ENCODE data around the gene MAP3K5.

Gene MAP3K5

DNA sequence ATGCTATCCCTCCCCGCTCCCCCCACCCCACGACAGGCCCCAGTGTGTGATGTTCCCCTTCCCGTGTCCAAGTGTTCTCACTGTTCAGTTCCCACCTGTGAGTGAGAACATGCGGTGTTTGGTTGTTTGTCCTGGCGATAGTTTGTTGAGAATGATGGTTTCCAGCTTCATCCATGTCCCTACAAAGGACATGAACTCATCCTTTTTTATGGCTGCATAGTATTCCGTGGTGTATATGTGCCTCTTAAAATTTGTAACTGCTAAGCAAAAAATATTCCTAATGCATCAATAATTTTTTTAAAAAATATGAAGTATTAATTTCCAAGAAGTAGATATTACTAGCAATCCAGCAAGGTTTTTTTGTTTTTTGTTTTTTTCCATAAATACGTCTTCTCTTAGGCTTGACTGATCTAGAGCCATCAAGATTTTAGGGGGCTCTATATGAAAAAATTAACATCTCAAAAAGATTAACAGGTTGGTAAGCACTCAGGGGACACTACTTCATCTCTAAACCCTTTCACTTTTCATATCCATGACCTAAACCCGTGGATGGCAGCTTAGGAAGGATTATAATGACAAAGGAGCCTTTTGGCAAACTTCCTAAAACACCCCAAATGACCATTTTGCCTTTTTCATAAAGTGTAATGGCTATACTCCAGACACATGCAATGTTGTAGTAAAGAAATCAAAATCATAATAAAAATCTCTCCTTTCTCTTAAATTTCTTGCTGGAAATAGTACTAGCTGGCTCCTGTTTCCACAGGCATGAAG, 256.2 kb downstream of the MAP3K5 start:
- TF ChIP-seq, protein P1, sequence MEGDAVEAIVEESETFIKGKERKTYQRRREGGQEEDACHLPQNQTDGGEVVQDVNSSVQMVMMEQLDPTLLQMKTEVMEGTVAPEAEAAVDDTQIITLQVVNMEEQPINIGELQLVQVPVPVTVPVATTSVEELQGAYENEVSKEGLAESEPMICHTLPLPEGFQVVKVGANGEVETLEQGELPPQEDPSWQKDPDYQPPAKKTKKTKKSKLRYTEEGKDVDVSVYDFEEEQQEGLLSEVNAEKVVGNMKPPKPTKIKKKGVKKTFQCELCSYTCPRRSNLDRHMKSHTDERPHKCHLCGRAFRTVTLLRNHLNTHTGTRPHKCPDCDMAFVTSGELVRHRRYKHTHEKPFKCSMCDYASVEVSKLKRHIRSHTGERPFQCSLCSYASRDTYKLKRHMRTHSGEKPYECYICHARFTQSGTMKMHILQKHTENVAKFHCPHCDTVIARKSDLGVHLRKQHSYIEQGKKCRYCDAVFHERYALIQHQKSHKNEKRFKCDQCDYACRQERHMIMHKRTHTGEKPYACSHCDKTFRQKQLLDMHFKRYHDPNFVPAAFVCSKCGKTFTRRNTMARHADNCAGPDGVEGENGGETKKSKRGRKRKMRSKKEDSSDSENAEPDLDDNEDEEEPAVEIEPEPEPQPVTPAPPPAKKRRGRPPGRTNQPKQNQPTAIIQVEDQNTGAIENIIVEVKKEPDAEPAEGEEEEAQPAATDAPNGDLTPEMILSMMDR (IDR thresholded peaks at IDR 0.05; ENCODE audit: insufficient read depth, low read depth, low read length, missing control alignments) = no peak
- H3K4me3 ChIP-seq (ENCODE audit: low read length) = no peak overlapping the region
- DNase-seq (ENCODE audit: low read depth) = no peak

DNA sequence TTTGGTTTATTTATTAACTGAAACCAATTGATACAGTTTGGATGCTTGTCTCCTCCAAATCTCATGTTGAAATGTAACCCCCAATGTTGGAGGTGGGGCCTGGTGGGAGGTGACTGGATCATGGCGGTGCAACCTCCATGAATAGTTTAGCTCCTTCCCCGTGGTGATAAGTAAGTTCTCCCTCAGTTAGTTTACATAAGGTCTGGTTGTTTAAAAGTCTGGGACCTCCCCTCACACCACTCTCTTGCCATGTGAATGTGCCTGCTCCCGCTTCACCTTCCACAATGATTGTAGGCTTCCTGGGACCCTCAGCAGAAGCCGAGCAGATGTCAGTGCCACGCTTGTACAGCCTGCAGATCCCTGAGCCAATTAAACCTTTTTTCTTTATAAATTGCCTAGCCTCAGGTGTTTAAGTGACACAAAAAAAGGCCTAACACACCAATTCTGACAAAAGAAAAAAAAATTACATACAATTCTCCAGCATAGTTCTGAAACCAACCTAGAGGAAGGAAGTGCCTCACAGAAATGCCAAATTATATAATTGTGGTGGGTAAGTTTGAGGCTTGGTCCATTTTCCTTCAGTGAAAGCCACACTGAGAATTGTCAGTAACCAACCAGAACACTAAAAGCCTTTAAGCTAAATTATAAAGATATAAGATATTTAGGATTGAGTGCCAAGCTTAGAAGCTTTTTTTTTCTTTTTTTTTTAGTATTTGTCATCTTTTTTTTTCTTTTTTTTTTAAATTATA, 257.1 kb downstream of the MAP3K5 start:
- no peak for DNase-seq (ENCODE audit: low read depth)
- TF ChIP-seq, protein P1 (IDR thresholded peaks at IDR 0.05; ENCODE audit: insufficient read depth, low read depth, low read length, missing control alignments) = no peak
- no peak overlapping the region for H3K4me3 ChIP-seq (ENCODE audit: low read length)

DNA sequence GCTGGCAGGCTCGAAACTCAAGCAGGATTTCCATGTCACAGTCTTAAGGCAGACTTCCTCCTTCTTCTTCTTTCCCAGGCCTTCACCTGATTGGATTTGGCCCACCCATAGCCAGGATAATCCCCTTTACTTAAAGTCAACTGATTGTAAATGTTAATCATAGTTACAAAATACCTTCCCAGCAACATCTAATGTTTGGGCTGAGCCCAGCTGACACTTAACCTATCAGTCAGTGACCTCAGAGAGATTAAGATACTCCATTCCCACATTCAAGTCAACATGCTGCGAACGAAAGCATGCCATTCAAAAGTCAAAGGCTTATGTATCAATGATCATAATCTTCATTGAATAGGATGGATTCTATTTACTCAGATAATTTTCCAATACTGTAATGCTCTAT, 258.0 kb downstream of the MAP3K5 start:
- no peak overlapping the region for H3K4me3 ChIP-seq (ENCODE audit: low read length)
- DNase-seq (ENCODE audit: low read depth) = no peak
- TF ChIP-seq, protein P1 (IDR thresholded peaks at IDR 0.05; ENCODE audit: insufficient read depth, low read depth, low read length, missing control alignments) = no peak

DNA sequence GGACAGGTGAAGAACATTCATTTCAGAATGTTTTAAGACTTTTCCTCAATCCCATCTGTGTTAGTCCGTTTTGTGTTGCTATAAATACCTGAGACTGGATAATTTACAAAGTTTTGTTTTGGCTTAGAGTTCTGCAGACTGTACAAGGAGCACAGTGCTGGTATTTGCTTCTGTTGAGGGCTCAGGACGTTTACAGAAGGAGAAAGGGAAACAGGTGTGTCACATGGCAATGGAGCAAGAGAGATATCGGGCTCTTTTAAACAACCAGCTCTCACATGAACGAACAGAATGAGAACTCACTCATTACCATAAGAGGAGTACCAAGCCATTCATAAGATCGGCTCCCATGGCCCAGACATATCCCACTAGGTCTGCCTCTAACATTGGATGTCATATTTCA, 258.8 kb downstream of the MAP3K5 start:
- DNase-seq (ENCODE audit: low read depth) = no peak
- TF ChIP-seq, protein P1 (IDR thresholded peaks at IDR 0.05; ENCODE audit: insufficient read depth, low read depth, low read length, missing control alignments) = no peak
- H3K4me3 ChIP-seq (ENCODE audit: low read length) = no peak overlapping the region

DNA sequence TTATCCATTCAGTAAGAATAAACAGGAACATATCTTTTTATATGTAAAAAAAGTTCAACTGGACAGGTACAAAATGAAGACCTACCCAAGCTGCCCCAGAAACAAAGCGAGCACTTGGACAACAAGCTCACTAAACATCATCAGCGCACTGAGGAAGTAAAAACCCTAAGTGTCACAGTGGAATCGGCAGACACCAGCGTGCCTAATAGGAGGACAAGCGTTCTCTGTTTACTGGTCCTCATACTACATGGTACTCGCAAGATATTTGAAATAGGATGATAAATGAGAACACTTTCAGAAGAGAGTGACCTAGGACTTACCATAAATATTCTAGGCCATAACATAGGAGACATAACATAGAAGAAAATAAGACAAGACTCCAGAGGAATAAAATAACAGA, 260.2 kb downstream of the MAP3K5 start:
- TF ChIP-seq, protein P1 (IDR thresholded peaks at IDR 0.05; ENCODE audit: insufficient read depth, low read depth, low read length, missing control alignments) = no peak
- no peak for DNase-seq (ENCODE audit: low read depth)
- H3K4me3 ChIP-seq (ENCODE audit: low read length) = no peak overlapping the region

DNA sequence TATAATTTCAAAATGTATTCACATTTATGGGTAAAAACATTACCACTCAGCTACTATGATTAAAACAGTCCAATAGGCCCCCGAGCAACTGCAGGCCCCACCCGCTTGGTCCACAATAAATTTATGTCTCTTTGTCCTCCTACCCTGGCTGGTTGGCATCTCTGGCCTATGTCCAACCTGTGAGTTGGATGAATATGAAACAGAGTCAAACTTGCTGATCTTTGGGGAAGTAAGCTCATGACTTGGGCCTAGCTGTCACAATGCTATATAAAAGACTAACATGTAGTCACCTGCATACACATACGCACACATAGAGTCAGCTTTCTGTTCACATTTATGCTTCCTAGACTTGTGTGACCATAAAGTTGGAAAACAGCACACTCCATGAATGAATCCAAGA, 262.6 kb downstream of the MAP3K5 start:
- no peak overlapping the region for H3K4me3 ChIP-seq (ENCODE audit: low read length)
- TF ChIP-seq, protein P1 (IDR thresholded peaks at IDR 0.05; ENCODE audit: insufficient read depth, low read depth, low read length, missing control alignments) = no peak
- no peak for DNase-seq (ENCODE audit: low read depth)
